ENCODE measurements around the gene RPS6KB2.

DNA sequence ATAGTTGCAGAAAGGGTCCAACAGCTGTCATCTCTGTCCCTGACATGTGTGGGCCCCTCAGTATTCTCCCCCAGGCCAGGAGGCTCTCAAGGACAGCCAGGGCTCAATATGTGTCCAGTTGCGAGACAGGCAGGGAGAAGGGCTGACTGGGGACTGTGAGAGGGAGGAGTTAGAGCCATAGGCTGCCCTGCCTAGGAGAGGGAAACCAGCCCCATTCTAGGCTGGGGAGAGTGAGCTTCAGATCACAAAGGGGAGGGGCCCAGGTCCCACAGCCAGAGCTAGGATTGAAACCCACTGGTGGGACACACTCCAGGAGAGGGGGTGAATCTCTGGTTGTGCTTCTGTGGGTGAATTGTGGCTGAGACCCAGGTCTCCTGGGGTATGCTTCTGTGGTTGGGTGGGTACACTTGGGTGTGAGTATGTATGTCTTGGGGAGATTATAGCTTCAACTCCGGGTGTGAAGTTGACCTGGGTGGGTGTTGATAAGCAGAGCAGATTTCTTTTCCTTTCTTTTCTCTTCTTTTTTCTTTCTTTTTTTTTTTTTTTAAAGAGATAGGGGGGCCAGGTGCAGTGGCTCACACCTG, 14.9 kb upstream of the RPS6KB2 start:
- TF ChIP-seq, protein P1, sequence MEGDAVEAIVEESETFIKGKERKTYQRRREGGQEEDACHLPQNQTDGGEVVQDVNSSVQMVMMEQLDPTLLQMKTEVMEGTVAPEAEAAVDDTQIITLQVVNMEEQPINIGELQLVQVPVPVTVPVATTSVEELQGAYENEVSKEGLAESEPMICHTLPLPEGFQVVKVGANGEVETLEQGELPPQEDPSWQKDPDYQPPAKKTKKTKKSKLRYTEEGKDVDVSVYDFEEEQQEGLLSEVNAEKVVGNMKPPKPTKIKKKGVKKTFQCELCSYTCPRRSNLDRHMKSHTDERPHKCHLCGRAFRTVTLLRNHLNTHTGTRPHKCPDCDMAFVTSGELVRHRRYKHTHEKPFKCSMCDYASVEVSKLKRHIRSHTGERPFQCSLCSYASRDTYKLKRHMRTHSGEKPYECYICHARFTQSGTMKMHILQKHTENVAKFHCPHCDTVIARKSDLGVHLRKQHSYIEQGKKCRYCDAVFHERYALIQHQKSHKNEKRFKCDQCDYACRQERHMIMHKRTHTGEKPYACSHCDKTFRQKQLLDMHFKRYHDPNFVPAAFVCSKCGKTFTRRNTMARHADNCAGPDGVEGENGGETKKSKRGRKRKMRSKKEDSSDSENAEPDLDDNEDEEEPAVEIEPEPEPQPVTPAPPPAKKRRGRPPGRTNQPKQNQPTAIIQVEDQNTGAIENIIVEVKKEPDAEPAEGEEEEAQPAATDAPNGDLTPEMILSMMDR (conservative IDR thresholded peaks at IDR 0.05) = no peak
- TF ChIP-seq EZH2 (IDR thresholded peaks at IDR 0.05; ENCODE audit: low read depth) = no peak

All from PC-9 (cell line).